DMS114 treated with DMSO at 0.1 percent for 48 hours (cell line): ENCODE measurements around the gene NOXO1.
"Not testable (repeated sequence)": the region's sequence is repeated elsewhere in the genome, so short reads cannot be mapped to it uniquely, and the experiment has no call there.

Source experiments
- DNase-seq: peaks from one replicate; lab custom pipeline; 2025; ENCODE audit not compliant: unreplicated experiment; lab: John Stamatoyannopoulos, UW

Gene NOXO1

GRCh38 chr16:1963806-1964505, 17.3 kb downstream of the NOXO1 start:
- DNase-seq: no peak

DNA sequence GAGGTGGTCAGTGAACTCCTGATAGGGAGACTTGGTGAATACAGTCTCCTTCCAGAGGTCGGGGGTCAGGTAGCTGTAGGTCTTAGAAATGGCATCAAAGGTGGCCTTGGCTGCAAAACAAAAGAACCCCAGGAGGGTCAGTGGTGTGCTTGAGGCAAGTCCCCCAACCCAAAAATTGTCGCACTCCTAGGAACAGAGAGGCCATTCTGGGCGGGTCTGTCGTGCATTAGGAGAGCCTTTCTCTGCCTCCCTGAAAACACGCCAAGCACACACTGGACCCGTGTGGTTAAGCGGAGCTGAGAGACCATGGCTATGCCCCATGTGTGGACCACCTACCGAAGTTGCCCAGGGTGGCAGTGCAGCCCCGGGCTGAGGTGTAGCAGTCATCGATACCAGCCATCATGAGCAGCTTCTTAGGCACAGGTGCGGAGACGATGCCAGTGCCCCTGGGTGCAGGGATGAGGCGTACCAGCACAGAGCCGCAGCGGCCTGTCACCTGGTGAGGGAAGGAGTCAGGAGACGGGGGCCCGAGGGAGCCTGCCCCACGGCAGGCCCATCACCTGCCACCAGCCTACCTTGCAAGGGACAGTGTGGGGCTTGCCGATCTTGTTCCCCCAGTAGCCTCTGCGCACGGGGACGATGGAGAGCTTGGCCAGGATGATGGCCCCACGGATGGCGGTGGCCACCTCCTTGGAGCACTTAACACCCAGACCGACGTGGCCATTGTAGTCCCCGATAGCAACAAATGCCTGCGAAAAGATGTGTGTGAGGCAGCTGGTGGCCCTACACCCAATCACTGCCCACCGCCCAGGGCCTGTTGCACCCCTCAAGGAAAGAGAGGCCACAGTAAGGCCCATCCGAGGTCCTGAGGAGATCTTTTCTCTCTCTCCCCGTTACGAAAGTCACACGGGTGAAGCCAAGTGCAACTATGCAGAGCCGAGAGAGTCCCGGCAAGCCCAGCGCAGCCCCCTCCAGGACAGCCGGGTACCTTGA, 18.8 kb downstream of the NOXO1 start:
- not testable (repeated sequence) for DNase-seq

GRCh38 chr16:1961651-1962067, 19.6 kb downstream of the NOXO1 start:
- DNase-seq: no peak

- DNase-seq: peak; percentile 66
These were observed 20.3 kb downstream of the NOXO1 start for GRCh38 chr16:1960665-1961630.

- DNase-seq: peak; percentile 63
These were observed 21.8 kb downstream of the NOXO1 start, which contains the start of gene NDUFB10 for GRCh38 chr16:1959269-1960039. Gene NDUFB10 (plus strand): TSS chr16:1959538. CDS start chr16:1959625, 87 bp downstream.

DNA sequence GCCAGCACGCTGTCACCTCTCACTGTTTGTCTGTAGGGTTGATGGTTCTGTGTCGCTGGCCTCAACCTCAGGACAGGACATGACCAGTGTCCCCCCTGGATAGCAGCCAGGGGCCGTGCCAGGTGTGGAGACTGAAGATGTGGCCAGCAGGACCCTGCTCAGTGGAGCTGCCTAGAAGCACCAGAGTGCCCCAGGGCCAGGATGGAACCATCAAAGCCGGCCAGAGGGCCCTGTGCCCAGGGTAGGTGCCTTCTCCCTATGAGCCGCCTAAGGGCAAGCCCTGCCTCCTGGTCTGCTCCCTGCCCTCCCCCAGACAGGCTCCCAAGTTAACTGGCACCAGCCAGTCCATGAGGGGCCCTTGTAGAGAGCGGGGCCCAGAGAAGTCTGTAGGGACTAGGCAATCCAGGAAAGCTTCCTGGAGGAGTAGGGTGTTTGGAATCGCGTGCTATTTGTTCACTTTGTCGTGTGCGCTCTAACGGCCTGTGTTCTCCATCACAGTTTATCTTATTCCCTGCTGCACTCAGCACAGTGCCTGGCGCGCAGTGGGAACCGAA, 22.5 kb downstream of the NOXO1 start:
- no peak for DNase-seq

GRCh38 chr16:1958143-1958491, 23.2 kb downstream of the NOXO1 start:
- DNase-seq: not testable (repeated sequence)

GRCh38 chr16:1957434-1958142, 23.7 kb downstream of the NOXO1 start:
- not testable (repeated sequence) for DNase-seq

GRCh38 chr16:1953734-1954133, 27.5 kb downstream of the NOXO1 start:
- DNase-seq: no peak

GRCh38 chr16:1950559-1950958, 30.7 kb downstream of the NOXO1 start:
- DNase-seq: no peak

GRCh38 chr16:1950047-1950446, 31.2 kb downstream of the NOXO1 start:
- DNase-seq: no peak

DNA sequence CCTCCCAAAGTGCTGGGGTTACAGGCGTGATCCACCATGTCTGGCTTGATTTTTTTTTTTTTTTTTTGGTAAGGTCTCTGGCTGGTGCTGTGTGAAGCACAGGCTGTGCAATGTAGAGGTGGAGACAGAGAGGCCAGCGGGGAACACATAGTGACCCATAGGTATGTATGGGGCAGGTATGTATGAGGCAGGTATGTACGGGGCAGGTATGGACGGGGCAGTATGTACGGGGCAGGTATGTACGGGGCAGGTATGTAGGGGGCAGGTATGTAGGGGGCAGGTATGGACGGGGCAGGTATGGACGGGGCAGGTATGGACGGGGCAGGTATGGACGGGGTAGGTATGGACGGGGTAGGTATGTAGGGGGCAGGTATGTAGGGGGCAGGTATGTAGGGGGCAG, 31.8 kb downstream of the NOXO1 start:
- no peak for DNase-seq

DNA sequence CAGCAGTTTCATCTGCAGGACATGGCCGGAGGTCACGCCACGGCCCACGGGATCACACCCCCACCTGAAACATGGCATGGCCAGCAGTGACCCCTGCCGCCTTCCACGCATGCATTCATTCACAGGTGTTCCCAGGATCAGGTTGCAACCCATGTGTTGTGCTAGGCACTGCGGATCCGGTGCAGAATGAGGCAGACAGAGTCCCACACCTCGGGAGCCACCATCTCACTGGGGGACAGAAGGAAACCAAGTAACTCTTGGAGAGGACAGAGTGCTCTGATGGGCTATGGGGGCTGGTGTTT, 33.9 kb downstream of the NOXO1 start:
- DNase-seq: no peak

DNA sequence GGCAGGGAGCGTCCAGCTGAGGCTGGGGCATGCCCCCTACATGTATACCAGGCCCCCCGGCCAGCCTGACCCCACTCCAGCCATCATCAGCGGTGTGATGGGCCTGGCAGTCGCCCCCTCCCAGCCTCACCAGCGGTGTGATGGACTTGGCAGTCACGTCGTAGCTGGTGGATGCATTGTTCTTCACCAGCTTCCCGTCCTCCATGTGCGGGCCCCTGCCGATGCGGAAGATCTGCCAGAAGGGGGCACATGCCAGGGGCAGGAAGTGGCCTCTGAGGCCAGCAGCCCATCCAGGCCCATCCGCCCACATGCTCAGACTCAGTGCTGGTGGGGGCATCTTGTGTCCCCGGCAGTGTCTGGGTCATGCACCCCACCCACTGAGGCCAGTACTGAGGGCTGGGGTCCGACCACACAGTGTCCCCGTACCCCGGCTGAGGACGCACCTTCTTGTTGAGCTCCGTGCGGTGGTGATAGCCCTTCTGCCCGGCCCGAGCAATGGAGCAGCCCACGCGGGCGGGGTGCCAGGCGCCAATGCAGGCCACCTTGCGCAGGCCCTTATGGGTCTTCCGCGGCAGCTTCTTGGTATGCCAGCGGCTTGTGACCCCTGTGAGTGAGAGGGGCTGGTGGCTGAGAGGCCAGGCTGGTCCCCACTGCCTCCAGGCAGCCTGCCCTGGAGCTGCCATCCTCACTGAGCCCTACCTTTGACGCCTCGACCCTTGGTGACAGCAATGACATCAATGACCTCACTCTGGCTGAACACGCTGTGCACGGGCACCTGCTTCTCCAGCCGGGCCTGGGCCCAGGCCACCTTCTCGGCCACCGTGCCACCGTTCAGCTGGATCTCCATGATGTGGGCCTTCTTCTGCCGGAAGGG, 34.5 kb downstream of the NOXO1 start:
- DNase-seq: no peak

DNA sequence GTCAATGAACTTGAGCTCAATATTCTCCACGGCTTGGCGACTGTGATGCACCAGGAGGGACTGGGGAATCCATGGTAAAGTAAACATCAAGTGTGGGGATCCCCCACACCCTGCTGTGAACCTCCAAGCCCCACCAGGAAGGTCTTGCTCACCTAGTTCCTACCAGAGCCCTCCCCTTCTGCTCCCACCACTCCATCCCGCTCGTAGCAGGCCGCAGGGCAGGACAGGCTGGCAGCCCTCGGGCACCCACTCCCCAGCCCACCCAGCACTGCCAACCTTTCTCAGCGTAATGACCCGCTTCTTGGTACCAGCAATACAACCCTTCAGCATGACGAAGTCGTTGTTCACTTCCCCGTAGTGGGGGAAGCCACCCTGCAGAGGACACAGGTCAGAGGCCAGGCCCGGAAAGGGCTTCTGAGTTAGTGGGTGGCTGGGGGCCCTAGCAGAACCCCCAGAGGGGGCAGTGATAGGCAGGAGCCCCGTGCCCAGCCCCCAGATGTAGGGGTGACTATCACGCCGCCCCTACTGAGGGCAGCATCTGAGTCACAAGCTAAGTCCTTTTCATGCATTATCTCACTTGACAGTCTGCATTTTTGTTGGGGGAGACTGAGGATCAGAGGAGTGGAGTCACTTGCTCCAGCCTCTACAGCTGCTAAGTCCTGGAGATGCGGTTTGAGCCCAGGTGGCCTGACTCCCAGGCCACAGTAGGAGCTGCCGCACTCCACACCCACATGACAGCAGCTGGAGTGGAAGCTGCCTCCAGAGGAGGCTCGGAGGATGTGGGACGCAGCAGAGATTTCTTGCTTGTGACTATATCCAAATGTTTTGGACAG, 35.5 kb downstream of the NOXO1 start:
- no peak for DNase-seq

- no peak for DNase-seq
These were observed 36.6 kb downstream of the NOXO1 start for GRCh38 chr16:1944612-1945199.
